Measurements from ENCODE around the gene SMIM1. TPM values are rescaled to one million over a fixed set of nuclear protein-coding genes. Genes with fewer than 3 reads are reported as not detected.

Gene SMIM1, protein sequence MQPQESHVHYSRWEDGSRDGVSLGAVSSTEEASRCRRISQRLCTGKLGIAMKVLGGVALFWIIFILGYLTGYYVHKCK
- total RNA-seq (2011; cell fraction: chromatin; rRNA removed; ENCODE audit: low replicate concordance): 5.3 and 30.5 TPM in 2 replicates
- total RNA-seq (2011; cell fraction: nucleolus; rRNA removed): 40.4 and 40.7 TPM in 2 replicates
- total RNA-seq (2011; cell fraction: nucleoplasm; rRNA removed): 9.1 and 19.0 TPM in 2 replicates
- total RNA-seq (2014; rRNA removed) (85.6 and 123 TPM in 2 replicates), total RNA-seq (2014; rRNA removed; fragmentation: Illumina TruSeq; extraction: Trizol) (1.8 and 2.3 TPM in 2 replicates), total RNA-seq (2015; rRNA removed; fragmentation: Illumina TruSeq; extraction: Trizol) (31.5 and 44.3 TPM in 2 replicates), total RNA-seq (2021) (125 and 150 TPM in 2 replicates), polyA plus RNA-seq (2011; rRNA removed) (9.2 and 18.1 TPM in 2 replicates), polyA plus RNA-seq (2014; fragmentation: Illumina TruSeq; extraction: Trizol) (5.0 and 24.5 TPM in 2 replicates), polyA plus RNA-seq (2014; fragmentation: Nextera tagmentation; extraction: Ambion mirVana) (10 to 100 TPM; 11.1 to 24.3 TPM), polyA plus RNA-seq (2014; rRNA removed) (60.6 and 93.3 TPM in 2 replicates), polyA minus RNA-seq (2011; rRNA and poly(A)+ RNA removed) (1.9 and 3.0 TPM in 2 replicates), Bru-seq, nascent RNA (percentile 77 among the genes with signal in this experiment), BruChase-seq, experiment 1, labeled RNA remaining after a 2-hour chase (percentile 58 among the genes with signal in this experiment), BruChase-seq, experiment 2, labeled RNA remaining after a 6-hour chase (percentile 52 among the genes with signal in this experiment)
- polyA plus RNA-seq (2011; cell fraction: cytosol; rRNA removed): 36.5 and 175 TPM in 2 replicates
- polyA plus RNA-seq (2011; cell fraction: nucleus; rRNA removed): 13.1 and 20.5 TPM in 2 replicates
- 41.4 and 55.0 TPM in 2 replicates for polyA plus RNA-seq (2012)
- 41.1 and 43.1 TPM in 2 replicates for polyA minus RNA-seq (2011; cell fraction: cytosol; rRNA and poly(A)+ RNA removed)
- 43.8 and 48.5 TPM in 2 replicates for polyA minus RNA-seq (2011; cell fraction: nucleus; rRNA and poly(A)+ RNA removed)
- long read RNA-seq, experiment 1, transcript SMIM1-204 (4 exons, 446 nt): major isoform, 20 of 83 reads
- long read RNA-seq, experiment 1, transcript SMIM1-201 (4 exons, 547 nt): minor isoform, 7 of 83 reads
- long read RNA-seq, experiment 1, partial matches to known transcripts: 52 of 83 reads
- long read RNA-seq, experiment 1, other reads (novel, unspliced or antisense): 1 of 83 reads
- long read RNA-seq, experiment 2, transcript SMIM1-201 (4 exons, 547 nt): minor isoform, 8 of 116 reads
- long read RNA-seq, experiment 2, transcript SMIM1-204 (4 exons, 446 nt): major isoform, 24 of 116 reads
- long read RNA-seq, experiment 2, partial matches to known transcripts: 79 of 116 reads
- long read RNA-seq, experiment 2, other reads (novel, unspliced or antisense): 2 of 116 reads
- long read RNA-seq, experiment 3, transcript SMIM1-201 (4 exons, 547 nt): minor isoform, 5 of 91 reads
- long read RNA-seq, experiment 3, transcript SMIM1-204 (4 exons, 446 nt): major isoform, 27 of 91 reads
- long read RNA-seq, experiment 3, partial matches to known transcripts: 54 of 91 reads
- long read RNA-seq, experiment 3, other reads (novel, unspliced or antisense): 3 of 91 reads

DNA sequence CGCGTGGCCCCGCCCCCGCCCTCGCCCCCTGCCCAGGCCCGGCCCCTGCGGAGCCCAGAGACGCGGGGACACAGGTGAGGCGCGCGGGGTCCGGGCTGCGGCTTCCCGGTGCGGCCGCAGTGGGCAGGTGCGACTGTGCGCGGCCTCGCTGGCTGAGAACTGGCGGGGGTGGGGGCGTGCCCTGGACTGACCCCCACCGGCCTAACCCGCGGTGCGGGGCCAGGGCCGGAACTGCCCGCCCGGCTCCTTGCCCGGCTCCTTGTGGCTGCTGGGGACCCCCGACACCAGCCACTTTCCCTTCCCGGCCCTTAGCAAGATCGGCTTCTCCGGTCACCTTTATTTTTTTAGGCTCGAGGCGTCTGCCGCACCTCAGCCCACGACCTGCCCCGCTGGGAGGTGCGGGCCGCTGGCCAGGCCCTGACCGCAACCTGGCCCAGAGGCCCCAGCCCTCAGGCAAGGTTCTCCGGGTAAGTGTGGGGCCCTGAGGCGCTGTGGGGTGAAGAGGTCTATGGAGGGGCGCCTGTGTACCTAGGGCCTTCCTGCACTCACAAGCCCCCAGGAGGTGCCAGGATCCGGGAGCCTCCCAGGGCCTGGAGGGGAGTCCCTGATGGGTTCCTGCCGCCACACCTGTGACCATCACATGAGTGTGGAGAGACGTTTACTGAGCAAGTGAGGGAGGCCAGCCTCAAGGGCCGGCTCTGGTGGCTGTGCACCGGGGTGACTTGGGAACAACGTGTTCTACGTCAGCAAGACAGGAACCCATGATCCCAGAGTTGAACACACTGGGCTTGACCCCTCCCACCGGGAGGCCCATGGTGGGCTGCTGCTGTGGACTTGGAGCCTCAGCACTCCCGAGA is at the start of gene SMIM1:
Gene SMIM1 (plus strand): TSS at position 35 of the 857 bp plus-strand sequence. CDS start 2,625 bp downstream, outside the sequence.
- Histone ChIP-seq H3K9me1 (ENCODE audit: control insufficient read depth, insufficient read depth, low read length) (peaks cover 5% of the 10 kb centered on the region), H3K27me3 (ENCODE audit: control insufficient read depth in 2 of 2, insufficient read depth in 2 of 2, low read length in 2 of 2) (no peaks in the 10 kb centered on the region), H3K27ac (ENCODE audit: extremely low read depth, low read depth, low read length) (peak within 1 kb of the TSS; percentile 67), H3K9me3 (replicated peaks; ENCODE audit: control insufficient read depth, insufficient read depth, low read depth, low read length) (no peaks in the 10 kb centered on the region), H3K4me3 (peak within 1 kb of the TSS; percentile 65), H3K9ac (ENCODE audit: insufficient read depth in 1 of 2, low read depth in 2 of 2, low read length in 2 of 2) (peak within 1 kb of the TSS; percentile 67 to 94), H3K4me1 (replicated peaks in 1 of 2; ENCODE audit: control insufficient read depth in 2 of 2, insufficient read depth in 2 of 2, low read length in 2 of 2) (peaks cover 26 to 87% of the 10 kb centered on the region in 2 experiments), H3K79me2 (ENCODE audit: control insufficient read depth, insufficient read depth, low read length) (peaks cover 38% of the 10 kb centered on the region), H4K20me1 (replicated peaks; ENCODE audit: control insufficient read depth, insufficient read depth, low read length) (no peaks in the 10 kb centered on the region), H3K4me2 (ENCODE audit: insufficient read depth, low read length) (peak within 1 kb of the TSS; percentile 92), H2AFZ (ENCODE audit: low read depth, low read length) (peak within 1 kb of the TSS; percentile 68), H3K36me3 (ENCODE audit: control insufficient read depth, insufficient read depth, low read length) (peaks cover 8% of the 10 kb centered on the region; the same call in 1 of the 3 replicates)
- ATAC-seq: peak; percentile 36
- DNase-seq (ENCODE audit: extremely low read depth in 1 of 4, low spot score in 3 of 4): peak in 2 of 4 experiments; percentile 55 to 77
- in situ Hi-C loops (cut with MboI) (no loop called here), intact Hi-C loops (cut with micrococcal nuclease) (no loop called here)
- WGBS (ENCODE audit: insufficient coverage, low coverage, missing lambda C conversion rate): 1% methylated on average over 55 of the region's 55 CpGs
- ChIA-PET CTCF (ENCODE audit: low intra/inter-chr PET ratio) (interaction anchor here (0.6 kb wide), 1 partner anchor 132 kb away, joined by 5 read pairs; no protein-coding TSS in a partner anchor), POLR2A (interaction anchor here (0.7 to 2.0 kb wide), 7 partner anchors 14 to 126 kb away, joined by 3 to 7 read pairs (median 3); partner anchors contain the start of gene LRRC47)
- FAIRE-seq: no peak
- TSS peak; percentile 52 for BruUV-seq (replicated peaks)
- no peak for TF ChIP-seq HDAC3 (IDR thresholded peaks at IDR 0.05; ENCODE audit: borderline replicate concordance, partially characterized antibody)
- TF ChIP-seq GATAD2A (IDR thresholded peaks at IDR 0.05): no peak
- 0 out of 2 replicates have a peak, but pooled peaks have one; percentile 33 for TF ChIP-seq KLF13 (tag; IDR thresholded peaks at IDR 0.05; ENCODE audit: borderline replicate concordance, low read depth)
- no peak for TF ChIP-seq KLF1 (tag; IDR thresholded peaks at IDR 0.05)
